ENCODE measurements around the gene TBC1D22A. TPM values are rescaled to one million over a fixed set of nuclear protein-coding genes. Genes with fewer than 3 reads are reported as not detected.

Gene TBC1D22A
- total and polyA plus RNA-seq, 9 of the 15 experiments (the other 6 are each of a cell fraction or from before 2014, with no cell fraction given), result 0.20 to 11.5 (median 5.2) TPM

- no peak overlapping the region for H3K4me2 ChIP-seq (ENCODE audit: insufficient read depth, low read length)
- H3K36me3 ChIP-seq (ENCODE audit: control insufficient read depth, insufficient read depth, low read length), result no peaks in the 10 kb centered on the region
- no peak for DNase-seq (ENCODE audit: extremely low read depth in 1 of 4, low spot score in 3 of 4)
- H3K4me3 ChIP-seq, result no peak overlapping the region
- CTCF ChIA-PET (ENCODE audit: low intra/inter-chr PET ratio), result no interaction called here
- no peaks in the 10 kb centered on the region for H3K79me2 ChIP-seq (ENCODE audit: control insufficient read depth, insufficient read depth, low read length)
- H2AFZ ChIP-seq (ENCODE audit: low read depth, low read length), result no peak overlapping the region
- no peak overlapping the region for H3K27ac ChIP-seq (ENCODE audit: extremely low read depth, low read depth, low read length)
- H3K9me3 ChIP-seq (replicated peaks; ENCODE audit: control insufficient read depth, insufficient read depth, low read depth, low read length), result no peaks in the 10 kb centered on the region
- peaks cover 0 to 5% of the 10 kb centered on the region in 2 experiments; a peak in 2 of 5 replicates for H3K4me1 ChIP-seq (replicated peaks in 1 of 2; ENCODE audit: control insufficient read depth in 2 of 2, insufficient read depth in 2 of 2, low read length in 2 of 2)
- no peaks in the 10 kb centered on the region for H3K27me3 ChIP-seq (ENCODE audit: control insufficient read depth in 2 of 2, insufficient read depth in 2 of 2, low read length in 2 of 2)
- intact Hi-C loops (cut with micrococcal nuclease), result no loop called here
- POLR2A ChIA-PET, result interaction anchor here (0.6 kb wide), 2 partner anchors 9 to 446 kb away, joined by 3 read pairs; no protein-coding TSS in a partner anchor
- WGBS (ENCODE audit: insufficient coverage, low coverage, missing lambda C conversion rate), result 63% methylated on average over 8 of the region's 14 CpGs
- H3K9ac ChIP-seq (ENCODE audit: insufficient read depth in 1 of 2, low read depth in 2 of 2, low read length in 2 of 2), result no peak overlapping the region
- no peak for FAIRE-seq
- no peak for ATAC-seq
- H4K20me1 ChIP-seq (replicated peaks; ENCODE audit: control insufficient read depth, insufficient read depth, low read length), result no peaks in the 10 kb centered on the region
- no TSS peak for BruUV-seq (replicated peaks)
- in situ Hi-C loops (cut with MboI), result no loop called here
- H3K9me1 ChIP-seq (ENCODE audit: control insufficient read depth, insufficient read depth, low read length), result no peaks in the 10 kb centered on the region
- no peak for TF ChIP-seq TCF15 (CRISPR knock-in tag; IDR thresholded peaks at IDR 0.05)
- TF ChIP-seq CBFA2T3 (IDR thresholded peaks at IDR 0.05), result no peak
- TF ChIP-seq BCL6 (CRISPR knock-in tag; IDR thresholded peaks at IDR 0.05), result no peak
- TF ChIP-seq NRF1 (conservative IDR thresholded peaks at IDR 0.05 in 1 of 2, IDR thresholded peaks at IDR 0.05 in 1 of 2), result no peak
- TF ChIP-seq ZNF318 (IDR thresholded peaks at IDR 0.05; ENCODE audit: borderline replicate concordance in 1 of 2, low read depth in 1 of 2), result no peak
- TF ChIP-seq ZNF518B (CRISPR knock-in tag; IDR thresholded peaks at IDR 0.05), result no peak
- no peak for TF ChIP-seq SRSF3 (IDR thresholded peaks at IDR 0.05; ENCODE audit: insufficient read depth, low read length)
- TF ChIP-seq ARNT (IDR thresholded peaks at IDR 0.05), result no peak
- TF ChIP-seq FOXK2 (conservative IDR thresholded peaks at IDR 0.05 in 1 of 2, IDR thresholded peaks at IDR 0.05 in 1 of 2; ENCODE audit: low read depth in 2 of 2), result no peak
These were observed 231.2 kb downstream of the TBC1D22A start for GRCh38 chr22:46993633-46994032.

Measured in K562 (cell line).